Uterus (tissue), 2 donors: Measurements from ENCODE around the gene SETD9.

ENCODE experiments used
- POLR2A ChIP-seq, 2 donors: fragments of 450-650 bp; IDR thresholded peaks; one replicate each; pipeline ENCODE4 v1.6.1; 2016; ENCODE audit warnings: antibody characterized with exemption in 2 of 2, mild to moderate bottlenecking in 1 of 2, moderate library complexity in 1 of 2
- TF ChIP-seq, protein P1 (sequence below), 4 experiments: fragments of 200-600 bp in 2 of 4; fragments of 450-650 bp in 2 of 4; sonication (generic) in 2 of 4; IDR thresholded peaks; one replicate each; pipeline ENCODE4 v1.5.1; 2016 to 2019; ENCODE audit warnings: antibody characterized with exemption in 4 of 4, mild to moderate bottlenecking in 2 of 4, moderate library complexity in 1 of 4

GRCh38 chr5:56950626-56951125 lies 41.3 kb downstream of the SETD9 start:
- TF ChIP-seq, protein P1, sequence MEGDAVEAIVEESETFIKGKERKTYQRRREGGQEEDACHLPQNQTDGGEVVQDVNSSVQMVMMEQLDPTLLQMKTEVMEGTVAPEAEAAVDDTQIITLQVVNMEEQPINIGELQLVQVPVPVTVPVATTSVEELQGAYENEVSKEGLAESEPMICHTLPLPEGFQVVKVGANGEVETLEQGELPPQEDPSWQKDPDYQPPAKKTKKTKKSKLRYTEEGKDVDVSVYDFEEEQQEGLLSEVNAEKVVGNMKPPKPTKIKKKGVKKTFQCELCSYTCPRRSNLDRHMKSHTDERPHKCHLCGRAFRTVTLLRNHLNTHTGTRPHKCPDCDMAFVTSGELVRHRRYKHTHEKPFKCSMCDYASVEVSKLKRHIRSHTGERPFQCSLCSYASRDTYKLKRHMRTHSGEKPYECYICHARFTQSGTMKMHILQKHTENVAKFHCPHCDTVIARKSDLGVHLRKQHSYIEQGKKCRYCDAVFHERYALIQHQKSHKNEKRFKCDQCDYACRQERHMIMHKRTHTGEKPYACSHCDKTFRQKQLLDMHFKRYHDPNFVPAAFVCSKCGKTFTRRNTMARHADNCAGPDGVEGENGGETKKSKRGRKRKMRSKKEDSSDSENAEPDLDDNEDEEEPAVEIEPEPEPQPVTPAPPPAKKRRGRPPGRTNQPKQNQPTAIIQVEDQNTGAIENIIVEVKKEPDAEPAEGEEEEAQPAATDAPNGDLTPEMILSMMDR (IDR thresholded peaks at IDR 0.05): no peak
- no peak for TF ChIP-seq POLR2A (IDR thresholded peaks at IDR 0.05)
